AG04450 (cell line): ENCODE results near the gene MED23. TPM values are rescaled to one million over a fixed set of nuclear protein-coding genes. Genes with fewer than 3 reads are reported as not detected.

Source experiments
- CTCF ChIA-PET: fragments of 300-600, 350-600 bp; formaldehyde crosslinking; extraction: SDS; loops from one replicate; lab custom pipeline; 2022; ENCODE audit warnings: antibody characterized with exemption, inconsistent platforms; lab: Charles Lee
- POLR2A ChIA-PET: fragments of 350-600 bp; formaldehyde crosslinking; extraction: SDS; loops from one replicate; lab custom pipeline; 2021; ENCODE audit warnings: antibody characterized with exemption, inconsistent platforms; lab: Yijun Ruan, JAX
- DNase-seq: peaks from one replicate; pipeline ENCODE4 v3.0.0-alpha.2; 2011; ENCODE audit warnings: low read depth, low spot score
- H3K27ac ChIP-seq: one replicate; pipeline ENCODE4 v1.5.1; 2012; ENCODE audit warnings: low read depth, low read length, control low read depth
- H3K27me3 ChIP-seq: one replicate; pipeline ENCODE4 v1.6.0; 2012; ENCODE audit warnings: low read length; ENCODE audit not compliant: control insufficient read depth, insufficient read depth
- H3K4me3 ChIP-seq: 2 replicates; pipeline ENCODE4 v1.5.1; 2011; ENCODE audit warnings: mild to moderate bottlenecking, low read depth, low read length, control low read depth
- H3K9me3 ChIP-seq: 2 replicates; pipeline ENCODE4 v1.5.1; 2012; ENCODE audit warnings: low read length; ENCODE audit not compliant: control insufficient read depth, insufficient read depth
- polyA plus RNA-seq: library from polyadenylated mRNA; depleted of rRNA; stranded (reverse); fragments of >200 nt; gene quantifications from 2 replicates; pipeline ENCODE4 v1.2.3, GENCODE V29; 2011
- TF ChIP-seq, protein P1 (sequence below): IDR thresholded peaks from 2 replicates; pipeline ENCODE4 v1.5.1; 2011; ENCODE audit warnings: low read depth, low read length, control low read depth, inconsistent platforms

The MED23 gene
- polyA plus RNA-seq, 1 experiment = 40.1 TPM

DNA sequence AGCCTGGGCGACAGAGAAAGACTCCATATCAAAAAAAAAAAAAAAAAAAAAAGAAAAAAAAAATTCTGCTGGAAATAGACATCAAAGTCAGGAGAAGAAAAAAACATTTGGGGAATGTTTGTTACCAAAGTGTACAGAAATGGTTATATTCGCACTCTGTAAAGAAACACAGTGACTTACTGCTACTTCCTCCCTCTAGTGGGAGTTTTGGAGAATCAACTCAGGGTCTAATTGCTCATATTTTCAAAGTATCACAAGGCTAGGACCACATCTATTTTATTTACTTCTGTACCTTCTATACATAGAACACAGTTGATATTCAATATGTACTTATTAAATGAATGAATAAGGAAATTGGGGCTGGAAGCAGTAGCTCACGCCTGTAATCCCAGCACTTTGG lies 30.6 kb downstream of the MED23 start:
- DNase-seq = no peak
- Histone ChIP-seq H3K4me3 (no peak overlapping the region), H3K27ac (no peak overlapping the region), H3K9me3 (no peaks in the 10 kb centered on the region), H3K27me3 (no peaks in the 10 kb centered on the region)
- ChIA-PET CTCF (interaction anchor here (0.6 to 3.0 kb wide), 3 partner anchors 31 to 780 kb away, joined by 3 to 13 read pairs (median 3); partner anchors contain the start of gene MED23), POLR2A (no interaction called here)
- TF ChIP-seq, protein P1, sequence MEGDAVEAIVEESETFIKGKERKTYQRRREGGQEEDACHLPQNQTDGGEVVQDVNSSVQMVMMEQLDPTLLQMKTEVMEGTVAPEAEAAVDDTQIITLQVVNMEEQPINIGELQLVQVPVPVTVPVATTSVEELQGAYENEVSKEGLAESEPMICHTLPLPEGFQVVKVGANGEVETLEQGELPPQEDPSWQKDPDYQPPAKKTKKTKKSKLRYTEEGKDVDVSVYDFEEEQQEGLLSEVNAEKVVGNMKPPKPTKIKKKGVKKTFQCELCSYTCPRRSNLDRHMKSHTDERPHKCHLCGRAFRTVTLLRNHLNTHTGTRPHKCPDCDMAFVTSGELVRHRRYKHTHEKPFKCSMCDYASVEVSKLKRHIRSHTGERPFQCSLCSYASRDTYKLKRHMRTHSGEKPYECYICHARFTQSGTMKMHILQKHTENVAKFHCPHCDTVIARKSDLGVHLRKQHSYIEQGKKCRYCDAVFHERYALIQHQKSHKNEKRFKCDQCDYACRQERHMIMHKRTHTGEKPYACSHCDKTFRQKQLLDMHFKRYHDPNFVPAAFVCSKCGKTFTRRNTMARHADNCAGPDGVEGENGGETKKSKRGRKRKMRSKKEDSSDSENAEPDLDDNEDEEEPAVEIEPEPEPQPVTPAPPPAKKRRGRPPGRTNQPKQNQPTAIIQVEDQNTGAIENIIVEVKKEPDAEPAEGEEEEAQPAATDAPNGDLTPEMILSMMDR = peak; percentile 47

DNA sequence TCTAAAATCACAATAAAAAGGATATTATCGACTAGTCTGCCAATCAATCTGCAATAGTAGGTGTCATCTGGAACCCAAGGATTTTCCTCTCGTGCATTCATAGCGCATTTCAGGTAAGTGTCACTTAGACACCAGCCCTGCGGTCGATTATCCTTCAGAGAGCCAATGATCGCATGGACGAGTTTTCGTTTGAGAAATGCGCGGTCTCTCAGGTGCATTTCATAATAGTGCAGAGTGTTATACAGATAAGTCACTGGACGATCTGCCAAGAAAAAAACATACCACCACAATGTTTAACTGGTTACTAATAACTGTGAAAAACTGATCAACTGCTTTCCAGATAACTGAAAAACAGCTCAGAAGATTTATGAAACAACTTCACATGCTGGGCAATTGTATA lies 34.0 kb downstream of the MED23 start:
- TF ChIP-seq, protein P1 = no peak
- H3K4me3 ChIP-seq = no peak overlapping the region
- DNase-seq = no peak
- H3K27me3 ChIP-seq = no peaks in the 10 kb centered on the region
- ChIA-PET POLR2A (no interaction called here), CTCF (interaction anchor here (0.8 kb wide), 1 partner anchor 33 kb away, joined by 3 read pairs; no protein-coding TSS in a partner anchor)
- H3K27ac ChIP-seq = no peak overlapping the region
- no peaks in the 10 kb centered on the region for H3K9me3 ChIP-seq

DNA sequence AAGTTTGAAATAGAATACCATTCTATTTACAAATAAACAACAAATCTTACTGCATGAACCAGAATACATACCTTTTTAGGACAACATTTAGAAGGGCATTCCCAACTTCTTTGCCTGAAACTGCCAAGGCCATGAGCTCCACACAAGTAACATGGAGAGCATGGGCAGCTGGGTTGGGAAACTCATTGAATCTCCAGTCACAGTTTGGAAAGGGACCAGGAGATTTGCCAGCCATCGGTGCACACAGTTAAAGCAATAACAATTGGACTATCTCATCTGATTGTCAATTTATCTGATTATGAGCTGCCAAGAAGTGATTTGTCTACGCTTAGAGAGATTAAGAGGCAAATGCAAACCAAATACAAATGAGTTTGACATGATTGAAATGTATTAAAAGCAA lies 35.1 kb downstream of the MED23 start:
- TF ChIP-seq, protein P1 = no peak
- POLR2A ChIA-PET = no interaction called here
- H3K4me3 ChIP-seq = no peak overlapping the region
- no peak for DNase-seq
- CTCF ChIA-PET = no interaction called here
- H3K9me3 ChIP-seq = no peaks in the 10 kb centered on the region
- no peak overlapping the region for H3K27ac ChIP-seq
- H3K27me3 ChIP-seq = no peaks in the 10 kb centered on the region

DNA sequence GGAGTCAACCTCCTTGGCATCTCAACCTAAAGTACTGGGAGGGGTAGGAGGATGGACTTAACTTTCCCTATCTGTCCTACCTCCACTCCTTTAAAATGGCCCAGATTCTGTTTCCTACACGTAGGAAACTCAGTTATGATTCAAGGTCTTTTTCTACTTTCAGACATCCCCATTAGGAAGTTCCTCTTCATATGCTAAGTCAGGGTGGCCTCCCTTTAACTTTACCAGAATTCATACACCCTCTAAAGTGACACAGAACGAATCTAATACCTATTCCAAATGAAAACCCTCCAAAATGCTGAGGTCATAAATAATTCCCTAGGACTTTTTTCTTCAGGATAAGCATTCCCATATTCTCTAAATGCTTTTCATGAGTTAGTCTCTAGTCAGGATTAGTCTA lies 39.4 kb downstream of the MED23 start:
- H3K9me3 ChIP-seq = no peaks in the 10 kb centered on the region
- H3K4me3 ChIP-seq = no peak overlapping the region
- H3K27ac ChIP-seq = no peak overlapping the region
- TF ChIP-seq, protein P1 = no peak
- ChIA-PET POLR2A (no interaction called here), CTCF (no interaction called here)
- no peaks in the 10 kb centered on the region for H3K27me3 ChIP-seq
- no peak for DNase-seq

DNA sequence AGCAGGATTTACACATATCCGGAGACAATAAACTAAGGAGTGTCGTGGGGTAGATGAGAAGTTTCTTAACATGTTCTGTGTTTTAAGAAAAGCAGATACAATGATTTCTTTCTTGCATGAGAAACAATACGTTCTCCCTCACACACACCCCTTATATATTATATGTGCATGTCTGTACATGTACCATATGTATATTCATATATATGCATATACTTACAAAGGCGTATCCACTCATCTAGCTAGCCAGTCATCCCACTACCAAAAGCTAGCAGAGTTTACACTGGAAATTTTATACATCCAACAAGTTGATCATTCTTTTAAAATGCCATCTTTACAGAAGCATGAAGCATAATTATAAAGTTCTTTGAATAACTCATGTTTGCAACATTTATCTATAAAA lies 40.1 kb downstream of the MED23 start:
- Histone ChIP-seq H3K9me3 (no peaks in the 10 kb centered on the region), H3K27ac (no peak overlapping the region), H3K27me3 (no peaks in the 10 kb centered on the region), H3K4me3 (no peak overlapping the region)
- ChIA-PET CTCF (no interaction called here), POLR2A (no interaction called here)
- TF ChIP-seq, protein P1 = no peak
- no peak for DNase-seq
